ENCODE results near the gene CFAP65. TPM values are rescaled to one million over a fixed set of nuclear protein-coding genes. Genes with fewer than 3 reads are reported as not detected.

CFAP65 gene
- total RNA-seq, 1 donor from 2014 or later, result not detected

GRCh38 chr2:219028141-219028540 lies 13.2 kb downstream of the CFAP65 start:
- no peaks in the 10 kb centered on the region for H3K36me3 ChIP-seq
- intact Hi-C loops (cut with DNase I), result loop anchor here (10.0 kb wide), 1 partner anchor 127 kb away; no protein-coding TSS in a partner anchor
- DNase-seq (ENCODE audit: extremely low spot score in 2 of 2), result no peak
- H3K27ac ChIP-seq, result no peak overlapping the region
- no peaks in the 10 kb centered on the region for H3K9me3 ChIP-seq
- H3K27me3 ChIP-seq, result peaks cover 8% of the 10 kb centered on the region
- TF ChIP-seq POLR2A (IDR thresholded peaks at IDR 0.05), result no peak
- TF ChIP-seq POLR2AphosphoS5 (IDR thresholded peaks at IDR 0.05; ENCODE audit: insufficient read depth in 1 of 2, low read depth in 1 of 2), result no peak
- TF ChIP-seq, protein P1, sequence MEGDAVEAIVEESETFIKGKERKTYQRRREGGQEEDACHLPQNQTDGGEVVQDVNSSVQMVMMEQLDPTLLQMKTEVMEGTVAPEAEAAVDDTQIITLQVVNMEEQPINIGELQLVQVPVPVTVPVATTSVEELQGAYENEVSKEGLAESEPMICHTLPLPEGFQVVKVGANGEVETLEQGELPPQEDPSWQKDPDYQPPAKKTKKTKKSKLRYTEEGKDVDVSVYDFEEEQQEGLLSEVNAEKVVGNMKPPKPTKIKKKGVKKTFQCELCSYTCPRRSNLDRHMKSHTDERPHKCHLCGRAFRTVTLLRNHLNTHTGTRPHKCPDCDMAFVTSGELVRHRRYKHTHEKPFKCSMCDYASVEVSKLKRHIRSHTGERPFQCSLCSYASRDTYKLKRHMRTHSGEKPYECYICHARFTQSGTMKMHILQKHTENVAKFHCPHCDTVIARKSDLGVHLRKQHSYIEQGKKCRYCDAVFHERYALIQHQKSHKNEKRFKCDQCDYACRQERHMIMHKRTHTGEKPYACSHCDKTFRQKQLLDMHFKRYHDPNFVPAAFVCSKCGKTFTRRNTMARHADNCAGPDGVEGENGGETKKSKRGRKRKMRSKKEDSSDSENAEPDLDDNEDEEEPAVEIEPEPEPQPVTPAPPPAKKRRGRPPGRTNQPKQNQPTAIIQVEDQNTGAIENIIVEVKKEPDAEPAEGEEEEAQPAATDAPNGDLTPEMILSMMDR (IDR thresholded peaks at IDR 0.05), result no peak
- H3K4me1 ChIP-seq, result no peaks in the 10 kb centered on the region
- H3K4me3 ChIP-seq, result no peak overlapping the region

DNA sequence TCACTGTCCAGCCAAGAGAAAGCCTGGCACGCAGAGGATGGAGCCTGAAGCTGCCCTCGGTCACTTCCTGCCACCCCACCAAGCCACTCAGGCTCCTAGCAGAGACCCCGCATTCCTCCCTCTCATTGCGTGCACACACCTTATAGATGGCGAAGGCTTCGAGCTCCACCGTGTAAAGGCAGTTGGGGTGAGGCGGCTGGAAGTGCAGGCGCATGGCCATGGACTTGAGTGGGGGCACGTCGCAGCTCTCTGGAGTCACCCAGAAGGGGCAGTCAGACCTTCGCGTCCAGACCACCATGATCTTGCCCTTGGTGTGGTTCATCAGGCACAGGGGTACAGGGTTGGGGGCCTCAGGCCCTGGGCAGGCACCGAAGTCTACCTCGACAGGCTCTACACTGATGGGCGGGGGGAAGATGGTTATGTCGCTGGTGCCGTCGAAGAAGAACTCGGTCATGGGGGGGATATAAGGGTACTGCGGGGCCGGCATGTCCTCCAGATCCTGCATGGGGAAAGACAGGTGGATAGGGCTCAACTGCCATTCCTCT lies 13.7 kb downstream of the CFAP65 start:
- H3K4me3 ChIP-seq, result no peak overlapping the region
- H3K27ac ChIP-seq, result no peak overlapping the region
- TF ChIP-seq POLR2AphosphoS5 (IDR thresholded peaks at IDR 0.05; ENCODE audit: insufficient read depth in 1 of 2, low read depth in 1 of 2) (no peak), POLR2A (IDR thresholded peaks at IDR 0.05) (no peak)
- TF ChIP-seq, protein P1 (IDR thresholded peaks at IDR 0.05), result no peak
- no peaks in the 10 kb centered on the region for H3K9me3 ChIP-seq
- H3K36me3 ChIP-seq, result no peaks in the 10 kb centered on the region
- H3K27me3 ChIP-seq, result peaks cover 8% of the 10 kb centered on the region
- H3K4me1 ChIP-seq, result no peaks in the 10 kb centered on the region
- intact Hi-C loops (cut with DNase I), result loop anchor here (10.0 kb wide), 1 partner anchor 127 kb away; no protein-coding TSS in a partner anchor
- DNase-seq (ENCODE audit: extremely low spot score in 2 of 2), result no peak

DNA sequence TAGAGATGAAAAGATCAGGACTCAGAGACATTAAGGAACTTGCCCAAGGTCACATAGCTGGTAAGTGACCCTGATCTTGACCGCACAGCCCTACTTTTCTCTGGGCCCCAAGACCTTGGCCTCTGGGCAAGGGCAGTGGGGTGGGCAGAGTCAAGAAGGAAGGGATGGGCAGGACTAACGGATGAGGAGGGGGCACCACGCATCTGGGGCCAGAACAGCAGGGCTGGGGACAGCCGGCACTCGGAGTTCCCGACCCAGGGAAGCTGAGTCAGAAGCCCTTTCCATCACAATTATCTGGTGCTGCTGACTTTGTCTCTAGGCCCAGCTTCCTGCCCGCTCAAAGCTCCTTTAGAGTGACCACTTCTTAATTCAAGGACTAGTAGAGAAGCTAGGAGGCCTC lies 14.4 kb downstream of the CFAP65 start:
- H3K4me1 ChIP-seq, result no peaks in the 10 kb centered on the region
- H3K36me3 ChIP-seq, result no peaks in the 10 kb centered on the region
- no peak for DNase-seq (ENCODE audit: extremely low spot score in 2 of 2)
- H3K9me3 ChIP-seq, result no peaks in the 10 kb centered on the region
- intact Hi-C loops (cut with DNase I), result loop anchor here (10.0 kb wide), 1 partner anchor 128 kb away; no protein-coding TSS in a partner anchor
- TF ChIP-seq POLR2A (IDR thresholded peaks at IDR 0.05) (no peak), POLR2AphosphoS5 (IDR thresholded peaks at IDR 0.05; ENCODE audit: insufficient read depth in 1 of 2, low read depth in 1 of 2) (no peak)
- TF ChIP-seq, protein P1 (IDR thresholded peaks at IDR 0.05), result no peak
- peaks cover 8% of the 10 kb centered on the region for H3K27me3 ChIP-seq
- no peak overlapping the region for H3K4me3 ChIP-seq
- H3K27ac ChIP-seq, result no peak overlapping the region

- no peaks in the 10 kb centered on the region for H3K4me1 ChIP-seq
- no peaks in the 10 kb centered on the region for H3K9me3 ChIP-seq
- TF ChIP-seq, protein P1 (IDR thresholded peaks at IDR 0.05), result no peak
- TF ChIP-seq POLR2A (IDR thresholded peaks at IDR 0.05), result no peak
- no peak for TF ChIP-seq POLR2AphosphoS5 (IDR thresholded peaks at IDR 0.05; ENCODE audit: insufficient read depth in 1 of 2, low read depth in 1 of 2)
- H3K4me3 ChIP-seq, result no peak overlapping the region
- H3K27ac ChIP-seq, result no peak overlapping the region
- peaks cover 8% of the 10 kb centered on the region for H3K27me3 ChIP-seq
- no peaks in the 10 kb centered on the region for H3K36me3 ChIP-seq
- DNase-seq (ENCODE audit: extremely low spot score in 2 of 2), result no peak
- intact Hi-C loops (cut with DNase I), result loop anchor here (10.0 kb wide), 1 partner anchor 129 kb away; no protein-coding TSS in a partner anchor
Observed at GRCh38 chr2:219025637-219026585, 15.4 kb downstream of the CFAP65 start.

Measured in vagina (tissue), 2 donors.